Measurements from ENCODE around the gene ARHGAP26. TPM values are rescaled to one million over a fixed set of nuclear protein-coding genes. Genes with fewer than 3 reads are reported as not detected.

The ARHGAP26 gene
- total RNA-seq, 5 donors from 2014 or later (not counting 1 experiment from before 2014, with no cell fraction given), result 22.8 to 49.3 (median 28.3) TPM

DNA sequence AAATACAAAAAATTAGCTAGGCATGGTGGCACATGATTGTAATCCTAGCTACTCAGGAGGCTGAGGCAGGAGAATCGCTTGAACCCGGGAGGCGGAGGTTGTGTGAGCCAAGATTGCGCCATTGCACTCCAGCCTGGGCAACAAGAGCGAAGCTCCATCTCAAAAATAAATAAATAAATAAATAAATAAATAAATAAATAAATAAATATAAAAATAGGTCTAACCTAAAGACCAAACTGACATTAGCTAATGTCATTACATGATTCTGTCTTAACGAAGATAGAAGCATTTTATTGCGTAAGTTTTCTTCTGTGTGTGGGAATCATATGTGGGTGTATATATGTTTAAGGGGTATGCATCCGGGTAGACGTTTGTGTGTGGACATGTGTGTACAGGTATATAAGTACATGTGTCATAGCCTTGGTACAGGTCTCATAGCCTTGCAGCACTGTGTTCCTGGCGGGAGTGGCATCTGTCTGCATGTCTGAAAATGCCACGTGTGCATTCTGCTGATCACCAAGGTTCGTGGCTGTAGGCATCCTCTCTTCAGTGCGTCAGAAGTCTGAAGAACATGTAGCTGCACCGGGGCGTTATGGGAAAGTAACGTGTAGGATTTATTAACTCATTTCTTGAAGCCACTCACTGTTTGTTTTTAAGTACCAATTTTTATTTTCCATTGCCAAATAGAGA is 335.2 kb downstream of the ARHGAP26 start:
- POLR2A ChIA-PET, result no interaction called here
- no peaks in the 10 kb centered on the region for H3K27me3 ChIP-seq (replicated peaks in 1 of 2; ENCODE audit: control insufficient read depth in 2 of 2, extremely low read depth in 1 of 2, insufficient read depth in 2 of 2, low read length in 1 of 2)
- 64% methylated on average over 6 of the region's 16 CpGs for WGBS (ENCODE audit: insufficient coverage)
- Mint-ChIP-seq H3K9me3 (no peaks in the 10 kb centered on the region), H3K4me1 (peaks cover 14 to 18% (median 17%) of the 10 kb centered on the region in 3 donors), H3K36me3 (peaks cover 25% of the 10 kb centered on the region), H3K27ac (no peak overlapping the region), H3K27me3 (no peaks in the 10 kb centered on the region), H3K4me3 (no peak overlapping the region)
- ATAC-seq (replicated peaks in 1 of 4) (no peak), DNase-seq (no peak)
- CTCF ChIA-PET, result interaction anchor here in 1 of 2 donors (0.6 kb wide), 2 partner anchors 10 to 92 kb away, joined by 3 read pairs; no protein-coding TSS in a partner anchor
- H3K9me3 ChIP-seq, result no peaks in the 10 kb centered on the region
- no peaks in the 10 kb centered on the region for H3K36me3 ChIP-seq (ENCODE audit: control insufficient read depth in 2 of 2, extremely low read depth in 1 of 2, insufficient read depth in 1 of 2, low read length in 1 of 2)
- H3K27ac ChIP-seq (ENCODE audit: low read length), result no peak overlapping the region
- no peak overlapping the region for H3K4me3 ChIP-seq (ENCODE audit: control insufficient read depth in 1 of 2, extremely low read depth in 1 of 2, low read length in 1 of 2)
- H3K4me1 ChIP-seq (ENCODE audit: control insufficient read depth in 1 of 2, extremely low read depth in 1 of 2, insufficient read depth in 2 of 2, low read length in 2 of 2), result peaks cover 0 to 6% of the 10 kb centered on the region in 2 experiments

DNA sequence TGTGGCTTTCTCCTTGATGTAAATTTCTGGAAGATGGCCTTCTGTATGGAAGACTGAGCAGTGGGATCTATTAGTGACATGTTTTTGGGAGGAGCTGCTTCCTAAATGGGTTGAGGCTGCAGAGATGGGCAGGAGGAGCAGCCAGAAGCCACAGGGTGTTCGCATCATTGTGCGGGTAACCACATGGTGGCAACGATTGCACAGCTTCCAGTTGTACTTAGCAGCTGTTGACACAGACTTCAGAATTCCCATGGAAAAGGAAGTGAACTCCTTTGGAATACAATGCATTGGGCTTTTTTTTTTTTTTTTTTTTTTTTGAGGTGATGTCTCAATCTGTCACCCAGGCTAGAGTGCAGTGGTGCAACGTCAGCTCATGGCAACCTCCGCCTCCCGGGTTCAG is 336.0 kb downstream of the ARHGAP26 start:
- no peak overlapping the region for H3K4me3 ChIP-seq (ENCODE audit: control insufficient read depth in 1 of 2, extremely low read depth in 1 of 2, low read length in 1 of 2)
- H3K27ac ChIP-seq (ENCODE audit: low read length), result no peak overlapping the region
- no peaks in the 10 kb centered on the region for H3K4me1 ChIP-seq (ENCODE audit: control insufficient read depth in 1 of 2, extremely low read depth in 1 of 2, insufficient read depth in 2 of 2, low read length in 2 of 2)
- H3K27ac Mint-ChIP-seq, result peak overlapping the region in 1 of 2 donors; percentile 32
- peaks cover 25% of the 10 kb centered on the region for H3K36me3 Mint-ChIP-seq
- DNase-seq (no peak), ATAC-seq (replicated peaks in 1 of 4) (no peak)
- no peaks in the 10 kb centered on the region for H3K27me3 Mint-ChIP-seq
- WGBS (ENCODE audit: insufficient coverage), result 95% methylated on average over 6 of the region's 6 CpGs
- ChIA-PET POLR2A (interaction anchor here (0.6 kb wide), 2 partner anchors 300 to 309 kb away, joined by 4 read pairs; no protein-coding TSS in a partner anchor), CTCF (interaction anchor here in 1 of 2 donors (0.6 kb wide), 1 partner anchor 93 kb away, joined by 3 read pairs; no protein-coding TSS in a partner anchor)
- peaks cover 6 to 10% (median 9%) of the 10 kb centered on the region in 3 donors for H3K4me1 Mint-ChIP-seq
- H3K4me3 Mint-ChIP-seq, result no peak overlapping the region
- no peaks in the 10 kb centered on the region for H3K9me3 ChIP-seq
- H3K27me3 ChIP-seq (replicated peaks in 1 of 2; ENCODE audit: control insufficient read depth in 2 of 2, extremely low read depth in 1 of 2, insufficient read depth in 2 of 2, low read length in 1 of 2), result no peaks in the 10 kb centered on the region
- H3K36me3 ChIP-seq (ENCODE audit: control insufficient read depth in 2 of 2, extremely low read depth in 1 of 2, insufficient read depth in 1 of 2, low read length in 1 of 2), result no peaks in the 10 kb centered on the region
- no peaks in the 10 kb centered on the region for H3K9me3 Mint-ChIP-seq

GRCh38 chr5:143108498-143109128 is 338.4 kb downstream of the ARHGAP26 start:
- ATAC-seq (replicated peaks in 1 of 4) (no peak), DNase-seq (no peak)
- Histone ChIP-seq H3K27me3 (replicated peaks in 1 of 2; ENCODE audit: control insufficient read depth in 2 of 2, extremely low read depth in 1 of 2, insufficient read depth in 2 of 2, low read length in 1 of 2) (no peaks in the 10 kb centered on the region), H3K9me3 (no peaks in the 10 kb centered on the region), H3K4me3 (ENCODE audit: control insufficient read depth in 1 of 2, extremely low read depth in 1 of 2, low read length in 1 of 2) (no peak overlapping the region), H3K27ac (ENCODE audit: low read length) (no peak overlapping the region), H3K36me3 (ENCODE audit: control insufficient read depth in 2 of 2, extremely low read depth in 1 of 2, insufficient read depth in 1 of 2, low read length in 1 of 2) (no peaks in the 10 kb centered on the region), H3K4me1 (ENCODE audit: control insufficient read depth in 1 of 2, extremely low read depth in 1 of 2, insufficient read depth in 2 of 2, low read length in 2 of 2) (no peaks in the 10 kb centered on the region)
- Mint-ChIP-seq H3K4me1 (peaks cover 2 to 4% (median 4%) of the 10 kb centered on the region in 3 donors), H3K36me3 (peaks cover 13% of the 10 kb centered on the region), H3K4me3 (no peak overlapping the region), H3K27ac (no peak overlapping the region), H3K9me3 (no peaks in the 10 kb centered on the region), H3K27me3 (no peaks in the 10 kb centered on the region)
- ChIA-PET POLR2A (interaction anchor here (0.6 to 0.7 kb wide), 3 partner anchors 75 to 195 kb away, joined by 3 read pairs; no protein-coding TSS in a partner anchor), CTCF (interaction anchor here (0.6 to 1.0 kb wide), 5 partner anchors 8 to 144 kb away, joined by 3 to 4 read pairs (median 3); no protein-coding TSS in a partner anchor)
- 100% methylated on average over 2 of the region's 3 CpGs for WGBS (ENCODE audit: insufficient coverage)

GRCh38 chr5:143110591-143110990 is 340.4 kb downstream of the ARHGAP26 start:
- peaks cover 0 to 4% of the 10 kb centered on the region in 2 donors for H3K36me3 ChIP-seq (ENCODE audit: control insufficient read depth in 2 of 2, extremely low read depth in 1 of 2, insufficient read depth in 1 of 2, low read length in 1 of 2)
- ATAC-seq (replicated peaks in 1 of 4) (no peak), DNase-seq (no peak)
- no peaks in the 10 kb centered on the region for H3K4me1 ChIP-seq (ENCODE audit: control insufficient read depth in 1 of 2, extremely low read depth in 1 of 2, insufficient read depth in 2 of 2, low read length in 2 of 2)
- no peaks in the 10 kb centered on the region for H3K27me3 ChIP-seq (replicated peaks in 1 of 2; ENCODE audit: control insufficient read depth in 2 of 2, extremely low read depth in 1 of 2, insufficient read depth in 2 of 2, low read length in 1 of 2)
- no peak overlapping the region for H3K27ac Mint-ChIP-seq
- no peak overlapping the region for H3K4me3 Mint-ChIP-seq
- H3K4me1 Mint-ChIP-seq, result peaks cover 2 to 4% (median 4%) of the 10 kb centered on the region in 3 donors
- H3K4me3 ChIP-seq (ENCODE audit: control insufficient read depth in 1 of 2, extremely low read depth in 1 of 2, low read length in 1 of 2), result no peak overlapping the region
- WGBS (ENCODE audit: insufficient coverage), result 100% methylated on average over 1 of the region's 1 CpG
- CTCF ChIA-PET, result no interaction called here
- no peak overlapping the region for H3K27ac ChIP-seq (ENCODE audit: low read length)
- H3K36me3 Mint-ChIP-seq, result peaks cover 12% of the 10 kb centered on the region
- no peaks in the 10 kb centered on the region for H3K27me3 Mint-ChIP-seq
- H3K9me3 ChIP-seq, result no peaks in the 10 kb centered on the region
- H3K9me3 Mint-ChIP-seq, result no peaks in the 10 kb centered on the region
- POLR2A ChIA-PET, result interaction anchor here (0.6 to 0.7 kb wide), 3 partner anchors 14 to 229 kb away, joined by 3 to 5 read pairs (median 3); no protein-coding TSS in a partner anchor

DNA sequence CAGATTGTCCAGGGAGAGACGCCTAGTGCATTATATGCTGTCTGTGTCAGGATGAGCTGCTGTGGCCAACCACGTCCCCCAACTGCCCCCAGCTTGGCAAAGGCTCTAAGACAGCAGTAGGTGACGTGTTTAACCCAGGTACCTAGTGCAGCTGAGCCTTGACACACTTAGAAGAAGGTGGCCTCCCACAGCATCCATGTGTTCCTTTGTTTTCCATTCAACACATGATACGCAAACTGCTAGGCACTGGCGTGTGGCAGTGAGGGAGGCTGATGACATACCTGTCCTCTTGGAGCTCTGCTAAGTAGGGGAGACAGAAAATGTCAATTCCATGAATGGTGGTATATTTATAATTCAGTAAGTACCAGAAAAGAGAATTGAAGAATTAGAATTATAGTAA is 341.6 kb downstream of the ARHGAP26 start:
- H3K4me1 Mint-ChIP-seq, result peaks cover 0 to 4% (median 2%) of the 10 kb centered on the region in 3 donors
- no peak overlapping the region for H3K27ac ChIP-seq (ENCODE audit: low read length)
- ChIA-PET POLR2A (interaction anchor here in 1 of 2 donors (0.5 kb wide), 1 partner anchor 58 kb away, joined by 4 read pairs; no protein-coding TSS in a partner anchor), CTCF (no interaction called here)
- ATAC-seq (replicated peaks in 1 of 4) (no peak), DNase-seq (no peak)
- H3K4me1 ChIP-seq (ENCODE audit: control insufficient read depth in 1 of 2, extremely low read depth in 1 of 2, insufficient read depth in 2 of 2, low read length in 2 of 2), result no peaks in the 10 kb centered on the region
- no peak overlapping the region for H3K4me3 Mint-ChIP-seq
- no peaks in the 10 kb centered on the region for H3K9me3 ChIP-seq
- H3K4me3 ChIP-seq (ENCODE audit: control insufficient read depth in 1 of 2, extremely low read depth in 1 of 2, low read length in 1 of 2), result no peak overlapping the region
- no peaks in the 10 kb centered on the region for H3K27me3 Mint-ChIP-seq
- H3K36me3 ChIP-seq (ENCODE audit: control insufficient read depth in 2 of 2, extremely low read depth in 1 of 2, insufficient read depth in 1 of 2, low read length in 1 of 2), result peaks cover 0 to 4% of the 10 kb centered on the region in 2 donors
- H3K9me3 Mint-ChIP-seq, result no peaks in the 10 kb centered on the region
- peaks cover 24% of the 10 kb centered on the region for H3K36me3 Mint-ChIP-seq
- no peaks in the 10 kb centered on the region for H3K27me3 ChIP-seq (replicated peaks in 1 of 2; ENCODE audit: control insufficient read depth in 2 of 2, extremely low read depth in 1 of 2, insufficient read depth in 2 of 2, low read length in 1 of 2)
- no peak overlapping the region for H3K27ac Mint-ChIP-seq
- WGBS (ENCODE audit: insufficient coverage), result 100% methylated on average over 3 of the region's 5 CpGs

DNA sequence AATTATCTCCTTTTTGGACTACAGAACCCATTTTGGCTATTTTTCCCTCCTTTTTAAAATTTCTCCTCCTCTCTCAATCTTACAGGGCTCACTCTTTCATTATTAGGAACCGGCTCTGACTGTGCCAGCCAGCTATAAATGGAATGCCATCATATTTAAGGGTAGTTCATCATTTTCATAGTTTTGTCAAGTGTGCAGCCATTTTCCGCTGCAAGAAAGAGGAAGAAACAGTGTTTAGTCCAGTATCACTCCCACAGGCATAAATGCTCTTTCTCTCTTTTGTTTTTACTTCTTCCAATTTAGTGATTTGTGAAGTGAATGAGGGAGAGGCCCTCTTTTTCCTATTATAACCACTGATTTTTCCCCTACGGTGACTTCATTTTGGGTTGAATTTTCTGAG is 343.3 kb downstream of the ARHGAP26 start:
- Histone ChIP-seq H3K27ac (ENCODE audit: low read length) (no peak overlapping the region), H3K36me3 (ENCODE audit: control insufficient read depth in 2 of 2, extremely low read depth in 1 of 2, insufficient read depth in 1 of 2, low read length in 1 of 2) (peaks cover 0 to 4% of the 10 kb centered on the region in 2 donors), H3K27me3 (replicated peaks in 1 of 2; ENCODE audit: control insufficient read depth in 2 of 2, extremely low read depth in 1 of 2, insufficient read depth in 2 of 2, low read length in 1 of 2) (no peaks in the 10 kb centered on the region), H3K4me1 (ENCODE audit: control insufficient read depth in 1 of 2, extremely low read depth in 1 of 2, insufficient read depth in 2 of 2, low read length in 2 of 2) (no peaks in the 10 kb centered on the region), H3K9me3 (no peaks in the 10 kb centered on the region), H3K4me3 (ENCODE audit: control insufficient read depth in 1 of 2, extremely low read depth in 1 of 2, low read length in 1 of 2) (no peak overlapping the region)
- H3K9me3 Mint-ChIP-seq, result no peaks in the 10 kb centered on the region
- H3K4me1 Mint-ChIP-seq, result peaks cover 0 to 7% (median 4%) of the 10 kb centered on the region in 3 donors
- ATAC-seq (replicated peaks in 1 of 4) (no peak), DNase-seq (no peak)
- no peaks in the 10 kb centered on the region for H3K27me3 Mint-ChIP-seq
- POLR2A ChIA-PET, result interaction anchor here in 1 of 2 donors (0.5 kb wide), 1 partner anchor 78 kb away, joined by 4 read pairs; no protein-coding TSS in a partner anchor
- CTCF ChIA-PET, result no interaction called here
- no peak overlapping the region for H3K4me3 Mint-ChIP-seq
- no peak overlapping the region for H3K27ac Mint-ChIP-seq
- peaks cover 28% of the 10 kb centered on the region for H3K36me3 Mint-ChIP-seq
- no CpG with 5 or more reads among the region's 3 CpGs for WGBS (ENCODE audit: insufficient coverage)
